ENCODE data around the gene REPS2.

REPS2 gene

DNA sequence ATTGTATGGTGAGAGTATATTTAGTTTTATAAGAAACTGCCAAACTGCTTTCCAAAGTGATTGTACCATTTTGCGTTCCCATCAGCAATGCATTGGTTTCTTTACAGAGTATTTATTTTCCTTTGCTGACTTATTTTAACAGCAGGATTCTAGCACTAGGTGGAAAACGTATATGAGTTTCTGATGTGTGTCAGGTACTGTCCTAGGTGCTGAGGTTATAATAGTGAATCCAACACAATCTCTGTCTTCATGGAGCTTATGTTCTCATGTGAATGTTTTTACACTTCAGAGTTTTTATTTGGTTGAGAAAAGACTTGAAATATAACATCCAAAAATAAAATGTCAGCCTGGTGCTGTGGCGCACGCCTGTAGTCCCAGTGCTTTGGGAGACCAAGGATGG lies 4.0 kb downstream of the REPS2 start:
- H2BK15ac ChIP-seq (ENCODE audit: low read length): no peak overlapping the region
- no peak overlapping the region for H3K14ac ChIP-seq (ENCODE audit: low read length)
- no peaks in the 10 kb centered on the region for H3K79me1 ChIP-seq (ENCODE audit: low read depth, low read length)
- H3K4me2 ChIP-seq (ENCODE audit: insufficient read depth, low read length, poor library complexity, severe bottlenecking): no peak overlapping the region
- no peaks in the 10 kb centered on the region for H3K9me3 ChIP-seq (replicated peaks in 1 of 2; ENCODE audit: control insufficient read depth in 2 of 2, insufficient read depth in 1 of 2, low read depth in 1 of 2, low read length in 2 of 2)
- DNase-seq (ENCODE audit: low spot score): no peak
- H2BK120ac ChIP-seq (ENCODE audit: low read depth, low read length): no peak overlapping the region
- H2BK5ac ChIP-seq (ENCODE audit: low read length): no peak overlapping the region
- no peaks in the 10 kb centered on the region for H3K4me1 ChIP-seq (ENCODE audit: control insufficient read depth in 2 of 2, insufficient read depth in 1 of 2, low read depth in 1 of 2, low read length in 2 of 2)
- no peak overlapping the region for H4K8ac ChIP-seq (ENCODE audit: low read depth, low read length)
- H3K4me3 ChIP-seq (ENCODE audit: low read length in 2 of 2): no peak overlapping the region
- H2AFZ ChIP-seq (ENCODE audit: low read length): no peak overlapping the region
- H3K18ac ChIP-seq (ENCODE audit: low read length): no peak overlapping the region
- H2BK12ac ChIP-seq (ENCODE audit: low read length): no peak overlapping the region
- no peak overlapping the region for H2AK5ac ChIP-seq (ENCODE audit: low read depth, low read length)
- H4K91ac ChIP-seq (ENCODE audit: low read depth, low read length, poor library complexity): no peak overlapping the region
- no peak overlapping the region for H3K9ac ChIP-seq (ENCODE audit: low read depth, low read length, poor library complexity)
- H3K4ac ChIP-seq (ENCODE audit: low read length): no peak overlapping the region
- no peaks in the 10 kb centered on the region for H3K36me3 ChIP-seq (replicated peaks in 1 of 2; ENCODE audit: control insufficient read depth in 2 of 2, insufficient read depth in 2 of 2, low read length in 2 of 2)
- no peak overlapping the region for H3K27ac ChIP-seq (replicated peaks; ENCODE audit: low read length)
- peaks cover 0 to 41% (median 9%) of the 10 kb centered on the region in 3 experiments for H3K27me3 ChIP-seq (ENCODE audit: control insufficient read depth in 3 of 3, insufficient read depth in 3 of 3, low read depth in 1 of 3, low read length in 3 of 3)
- no CpG with 5 or more reads among the region's 4 CpGs for WGBS, 2 donors (ENCODE audit: extremely low coverage in 2 of 2, insufficient read length in 2 of 2, insufficient replicate concordance in 1 of 2)
- H3K23ac ChIP-seq (ENCODE audit: low read depth, low read length, poor library complexity): no peak overlapping the region

DNA sequence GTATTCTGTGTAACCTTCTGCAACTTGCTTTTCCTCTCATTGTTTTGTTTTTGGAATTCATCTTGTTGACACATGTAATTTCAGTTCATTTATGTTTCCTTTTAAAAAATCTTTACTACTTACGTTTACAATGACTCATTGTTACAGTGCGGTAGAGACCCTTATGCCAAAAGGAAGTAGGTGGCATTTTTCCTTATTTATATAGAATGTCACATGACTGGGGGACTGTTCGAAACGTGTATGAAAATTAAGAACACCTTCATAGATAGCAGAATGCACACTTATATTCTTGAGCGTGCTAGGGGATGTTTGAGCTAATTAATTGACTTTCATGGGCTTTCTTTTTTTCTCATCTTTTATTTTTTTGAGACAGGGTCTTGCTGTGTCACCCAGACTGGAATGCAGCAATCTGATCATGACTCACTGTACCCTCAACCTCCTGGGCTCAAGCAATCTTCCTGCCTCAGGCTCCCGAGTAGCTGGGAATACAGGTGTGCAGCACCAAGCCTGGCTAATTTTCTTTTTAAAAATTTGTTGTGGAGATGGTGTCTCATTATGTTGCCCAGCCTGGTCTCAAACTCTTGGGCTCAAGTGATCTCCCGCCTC lies 7.3 kb downstream of the REPS2 start:
- Histone ChIP-seq H3K27ac (replicated peaks; ENCODE audit: low read length) (no peak overlapping the region), H2AFZ (ENCODE audit: low read length) (no peak overlapping the region), H3K18ac (ENCODE audit: low read length) (no peak overlapping the region), H4K91ac (ENCODE audit: low read depth, low read length, poor library complexity) (no peak overlapping the region), H3K36me3 (replicated peaks in 1 of 2; ENCODE audit: control insufficient read depth in 2 of 2, insufficient read depth in 2 of 2, low read length in 2 of 2) (no peaks in the 10 kb centered on the region), H3K27me3 (ENCODE audit: control insufficient read depth in 3 of 3, insufficient read depth in 3 of 3, low read depth in 1 of 3, low read length in 3 of 3) (peaks cover 0 to 39% (median 0%) of the 10 kb centered on the region in 3 experiments), H2AK5ac (ENCODE audit: low read depth, low read length) (no peak overlapping the region), H3K79me1 (ENCODE audit: low read depth, low read length) (no peaks in the 10 kb centered on the region), H3K4me3 (ENCODE audit: low read length in 2 of 2) (no peak overlapping the region), H3K9me3 (replicated peaks in 1 of 2; ENCODE audit: control insufficient read depth in 2 of 2, insufficient read depth in 1 of 2, low read depth in 1 of 2, low read length in 2 of 2) (no peaks in the 10 kb centered on the region), H3K4me2 (ENCODE audit: insufficient read depth, low read length, poor library complexity, severe bottlenecking) (no peak overlapping the region), H2BK15ac (ENCODE audit: low read length) (no peak overlapping the region), H3K14ac (ENCODE audit: low read length) (no peak overlapping the region), H2BK120ac (ENCODE audit: low read depth, low read length) (no peak overlapping the region), H3K23ac (ENCODE audit: low read depth, low read length, poor library complexity) (no peak overlapping the region), H3K4me1 (ENCODE audit: control insufficient read depth in 2 of 2, insufficient read depth in 1 of 2, low read depth in 1 of 2, low read length in 2 of 2) (peaks cover 0 to 4% of the 10 kb centered on the region in 2 donors), H2BK5ac (ENCODE audit: low read length) (no peak overlapping the region), H4K8ac (ENCODE audit: low read depth, low read length) (no peak overlapping the region), H3K4ac (ENCODE audit: low read length) (no peak overlapping the region), H2BK12ac (ENCODE audit: low read length) (no peak overlapping the region), H3K9ac (ENCODE audit: low read depth, low read length, poor library complexity) (no peak overlapping the region)
- no peak for DNase-seq (ENCODE audit: low spot score)
- WGBS, 2 donors (ENCODE audit: extremely low coverage in 2 of 2, insufficient read length in 2 of 2, insufficient replicate concordance in 1 of 2): no CpG with 5 or more reads among the region's 7 CpGs

DNA sequence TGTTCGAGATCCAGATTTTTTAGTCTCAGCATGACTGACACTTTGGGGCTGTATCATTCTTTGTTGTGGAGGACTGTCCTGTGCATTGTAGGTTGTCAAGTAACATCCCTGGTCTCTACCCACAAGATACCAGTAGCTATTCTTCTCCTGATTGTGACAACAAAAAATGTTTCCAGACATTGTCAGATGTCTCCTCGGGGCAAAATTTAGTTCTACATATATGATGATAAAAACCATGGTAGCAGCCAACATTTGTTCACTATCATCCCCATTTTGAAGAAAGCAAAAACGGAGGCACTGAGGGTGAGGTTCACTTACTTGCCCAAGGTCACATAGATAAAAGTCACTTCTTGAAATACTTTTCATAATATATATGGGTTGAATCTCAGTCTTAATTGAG lies 11.3 kb downstream of the REPS2 start:
- no peaks in the 10 kb centered on the region for H3K79me1 ChIP-seq (ENCODE audit: low read depth, low read length)
- no peak overlapping the region for H4K91ac ChIP-seq (ENCODE audit: low read depth, low read length, poor library complexity)
- peaks cover 0 to 4% of the 10 kb centered on the region in 2 donors for H3K4me1 ChIP-seq (ENCODE audit: control insufficient read depth in 2 of 2, insufficient read depth in 1 of 2, low read depth in 1 of 2, low read length in 2 of 2)
- H2BK15ac ChIP-seq (ENCODE audit: low read length): no peak overlapping the region
- no peak overlapping the region for H3K4ac ChIP-seq (ENCODE audit: low read length)
- H2AK5ac ChIP-seq (ENCODE audit: low read depth, low read length): no peak overlapping the region
- H3K18ac ChIP-seq (ENCODE audit: low read length): no peak overlapping the region
- H3K36me3 ChIP-seq (replicated peaks in 1 of 2; ENCODE audit: control insufficient read depth in 2 of 2, insufficient read depth in 2 of 2, low read length in 2 of 2): no peaks in the 10 kb centered on the region
- no peak overlapping the region for H2BK120ac ChIP-seq (ENCODE audit: low read depth, low read length)
- no peak overlapping the region for H3K23ac ChIP-seq (ENCODE audit: low read depth, low read length, poor library complexity)
- H4K8ac ChIP-seq (ENCODE audit: low read depth, low read length): no peak overlapping the region
- H3K9ac ChIP-seq (ENCODE audit: low read depth, low read length, poor library complexity): no peak overlapping the region
- no peak overlapping the region for H3K14ac ChIP-seq (ENCODE audit: low read length)
- no peak overlapping the region for H2BK5ac ChIP-seq (ENCODE audit: low read length)
- DNase-seq (ENCODE audit: low spot score): no peak
- no peak overlapping the region for H2BK12ac ChIP-seq (ENCODE audit: low read length)
- no peaks in the 10 kb centered on the region for H3K9me3 ChIP-seq (replicated peaks in 1 of 2; ENCODE audit: control insufficient read depth in 2 of 2, insufficient read depth in 1 of 2, low read depth in 1 of 2, low read length in 2 of 2)
- whole genome bisulfite sequencing, 2 donors (ENCODE audit: extremely low coverage in 2 of 2, insufficient read length in 2 of 2, insufficient replicate concordance in 1 of 2): no CpG with 5 or more reads among the region's 3 CpGs
- H3K4me2 ChIP-seq (ENCODE audit: insufficient read depth, low read length, poor library complexity, severe bottlenecking): no peak overlapping the region
- H3K27me3 ChIP-seq (ENCODE audit: control insufficient read depth in 3 of 3, insufficient read depth in 3 of 3, low read depth in 1 of 3, low read length in 3 of 3): peaks cover 0 to 30% (median 0%) of the 10 kb centered on the region in 3 experiments
- H3K27ac ChIP-seq (replicated peaks; ENCODE audit: low read length): no peak overlapping the region
- no peak overlapping the region for H2AFZ ChIP-seq (ENCODE audit: low read length)
- H3K4me3 ChIP-seq (ENCODE audit: low read length in 2 of 2): no peak overlapping the region

DNA sequence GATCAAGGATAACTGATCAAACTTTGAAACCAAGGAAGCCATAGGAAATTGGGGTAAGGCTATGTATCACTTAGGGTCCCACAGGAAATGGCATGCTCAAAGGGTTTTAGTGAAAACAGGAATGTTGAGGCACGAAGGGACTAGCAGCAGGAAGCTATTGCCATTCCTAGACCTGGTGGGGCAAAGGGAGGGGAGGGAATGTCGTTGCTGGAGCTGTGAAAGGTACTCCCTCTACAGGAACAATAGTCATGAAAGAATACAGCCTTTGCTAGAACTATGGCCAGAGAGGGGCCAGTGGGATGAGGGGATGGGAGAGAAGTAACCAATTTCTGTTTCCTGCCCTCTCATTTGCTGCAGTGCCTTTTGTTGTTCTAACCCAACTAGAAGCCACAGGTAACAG lies 11.9 kb downstream of the REPS2 start:
- DNase-seq (ENCODE audit: low spot score): no peak
- H2BK120ac ChIP-seq (ENCODE audit: low read depth, low read length): no peak overlapping the region
- no peak overlapping the region for H3K9ac ChIP-seq (ENCODE audit: low read depth, low read length, poor library complexity)
- H3K14ac ChIP-seq (ENCODE audit: low read length): no peak overlapping the region
- no peak overlapping the region for H3K4ac ChIP-seq (ENCODE audit: low read length)
- H4K91ac ChIP-seq (ENCODE audit: low read depth, low read length, poor library complexity): no peak overlapping the region
- WGBS, 2 donors (ENCODE audit: extremely low coverage in 2 of 2, insufficient read length in 2 of 2, insufficient replicate concordance in 1 of 2): no CpG with 5 or more reads among the region's 2 CpGs
- peaks cover 0 to 4% of the 10 kb centered on the region in 2 donors for H3K4me1 ChIP-seq (ENCODE audit: control insufficient read depth in 2 of 2, insufficient read depth in 1 of 2, low read depth in 1 of 2, low read length in 2 of 2)
- H3K4me2 ChIP-seq (ENCODE audit: insufficient read depth, low read length, poor library complexity, severe bottlenecking): no peak overlapping the region
- H3K9me3 ChIP-seq (replicated peaks in 1 of 2; ENCODE audit: control insufficient read depth in 2 of 2, insufficient read depth in 1 of 2, low read depth in 1 of 2, low read length in 2 of 2): no peaks in the 10 kb centered on the region
- H3K27ac ChIP-seq (replicated peaks; ENCODE audit: low read length): no peak overlapping the region
- H3K18ac ChIP-seq (ENCODE audit: low read length): no peak overlapping the region
- H3K79me1 ChIP-seq (ENCODE audit: low read depth, low read length): no peaks in the 10 kb centered on the region
- no peak overlapping the region for H3K23ac ChIP-seq (ENCODE audit: low read depth, low read length, poor library complexity)
- H3K27me3 ChIP-seq (ENCODE audit: control insufficient read depth in 3 of 3, insufficient read depth in 3 of 3, low read depth in 1 of 3, low read length in 3 of 3): peaks cover 0 to 30% (median 0%) of the 10 kb centered on the region in 3 experiments
- no peak overlapping the region for H2AK5ac ChIP-seq (ENCODE audit: low read depth, low read length)
- H2AFZ ChIP-seq (ENCODE audit: low read length): no peak overlapping the region
- no peak overlapping the region for H2BK15ac ChIP-seq (ENCODE audit: low read length)
- no peaks in the 10 kb centered on the region for H3K36me3 ChIP-seq (replicated peaks in 1 of 2; ENCODE audit: control insufficient read depth in 2 of 2, insufficient read depth in 2 of 2, low read length in 2 of 2)
- no peak overlapping the region for H2BK12ac ChIP-seq (ENCODE audit: low read length)
- H2BK5ac ChIP-seq (ENCODE audit: low read length): no peak overlapping the region
- no peak overlapping the region for H3K4me3 ChIP-seq (ENCODE audit: low read length in 2 of 2)
- H4K8ac ChIP-seq (ENCODE audit: low read depth, low read length): no peak overlapping the region
